GM18526 (cell line): ENCODE measurements around the gene DEDD.

ENCODE experiments used
- POLR2A ChIP-seq: IDR thresholded peaks from 3 replicates; pipeline ENCODE4 v1.6.1; 2011; ENCODE audit not compliant: insufficient read length; ENCODE audit errors: extremely low read depth

Gene DEDD

DNA sequence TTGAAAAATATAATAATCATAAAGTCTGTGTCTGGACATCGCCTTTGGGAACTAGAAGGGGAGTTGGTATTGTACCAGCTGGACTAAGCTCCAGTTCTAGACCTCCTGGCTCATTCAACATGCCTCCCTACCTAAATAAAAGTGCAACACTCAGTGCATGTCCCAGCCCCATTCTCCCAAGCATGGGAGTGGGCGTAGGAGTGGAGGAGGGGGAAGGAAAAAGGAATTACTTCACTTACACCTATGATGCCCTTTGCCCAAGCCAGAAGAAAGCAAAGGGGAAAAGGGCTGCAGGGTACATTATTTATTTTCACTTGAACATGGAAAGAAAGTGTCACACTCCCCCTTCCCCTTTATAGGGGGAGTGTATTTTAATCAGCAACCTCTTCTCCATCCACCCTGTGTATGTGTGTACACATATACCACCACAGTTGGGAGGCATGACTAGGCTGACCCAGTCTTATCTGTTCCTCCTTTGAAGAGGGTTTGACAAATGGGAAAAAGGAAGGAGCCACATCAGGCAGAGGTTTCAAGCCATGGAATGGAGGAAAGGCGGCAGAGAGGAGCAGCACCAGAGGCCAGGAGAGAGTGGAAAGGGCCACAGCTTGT, 11.3 kb downstream of the DEDD start:
- TF ChIP-seq POLR2A = no peak

DNA sequence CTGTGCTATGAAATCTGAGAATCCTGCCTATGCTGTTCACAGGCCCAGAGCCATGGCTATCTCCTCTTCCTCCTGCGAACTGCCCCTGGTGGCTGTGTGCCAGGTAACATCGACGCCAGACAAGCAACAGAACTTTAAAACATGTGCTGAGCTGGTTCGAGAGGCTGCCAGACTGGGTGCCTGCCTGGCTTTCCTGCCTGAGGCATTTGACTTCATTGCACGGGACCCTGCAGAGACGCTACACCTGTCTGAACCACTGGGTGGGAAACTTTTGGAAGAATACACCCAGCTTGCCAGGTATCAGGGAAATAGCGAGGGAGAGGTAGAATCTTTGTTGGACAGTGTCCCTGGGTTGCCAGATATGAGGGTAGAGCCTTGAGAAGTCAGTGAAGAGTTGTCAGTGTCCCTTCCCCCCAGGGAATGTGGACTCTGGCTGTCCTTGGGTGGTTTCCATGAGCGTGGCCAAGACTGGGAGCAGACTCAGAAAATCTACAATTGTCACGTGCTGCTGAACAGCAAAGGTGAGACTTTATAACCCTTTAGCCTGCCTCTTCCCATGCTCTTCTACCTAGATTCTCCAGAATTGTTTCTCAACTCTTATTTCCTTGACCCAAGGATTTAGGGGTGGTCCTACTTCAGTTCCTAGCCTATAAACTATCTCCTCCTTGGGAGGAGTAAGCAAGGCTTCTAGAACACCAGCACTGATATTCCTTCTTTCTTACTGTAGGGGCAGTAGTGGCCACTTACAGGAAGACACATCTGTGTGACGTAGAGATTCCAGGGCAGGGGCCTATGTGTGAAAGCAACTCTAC, 13.2 kb downstream of the DEDD start:
- TF ChIP-seq POLR2A = no peak

GRCh38 chr1:161117759-161118581, 14.5 kb downstream of the DEDD start, which contains the start of the genes NIT1 and PFDN2:
TSS of gene NIT1 (plus strand) at chr1:161118105. CDS start at chr1:161118177, 72 bp downstream.
TSS of gene PFDN2 (minus strand) at chr1:161118037. CDS start at chr1:161118026, 11 bp downstream.
- TF ChIP-seq POLR2A = peak; percentile 93

DNA sequence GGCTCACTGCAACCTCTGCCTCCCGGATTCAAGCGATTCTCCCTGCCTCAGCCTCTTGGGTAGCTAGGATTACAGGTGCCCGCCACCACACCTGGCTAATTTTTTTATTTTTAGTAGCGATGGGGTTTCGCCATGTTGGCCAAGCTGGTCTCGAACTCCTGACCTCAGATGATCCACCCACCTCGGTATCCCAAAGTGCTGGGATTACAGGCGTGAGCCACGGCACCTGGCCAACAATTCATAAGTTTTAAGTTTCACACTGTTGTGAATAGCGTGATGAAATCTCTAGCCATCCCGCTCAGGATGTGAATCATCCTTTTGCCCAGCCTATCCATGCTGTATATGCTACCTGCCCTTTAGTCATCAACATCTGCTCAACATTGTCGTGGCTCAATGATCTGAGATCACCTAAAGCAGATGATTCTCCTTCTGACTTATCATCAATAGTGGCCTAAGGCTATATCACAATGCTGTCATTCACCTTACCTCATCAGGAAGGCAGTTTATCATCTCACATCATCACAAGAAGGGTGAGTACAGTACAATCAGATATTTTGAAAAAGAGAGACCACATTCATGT, 17.2 kb downstream of the DEDD start:
- no peak for TF ChIP-seq POLR2A

GRCh38 chr1:161114556-161114955, 17.9 kb downstream of the DEDD start:
- no peak for TF ChIP-seq POLR2A

- no peak for TF ChIP-seq POLR2A
These were observed 18.6 kb downstream of the DEDD start for GRCh38 chr1:161113915-161114314.

- no peak for TF ChIP-seq POLR2A
These were observed 20.9 kb downstream of the DEDD start for GRCh38 chr1:161111527-161111926.

GRCh38 chr1:161111117-161111516, 21.4 kb downstream of the DEDD start:
- TF ChIP-seq POLR2A = no peak

- TF ChIP-seq POLR2A = no peak
These were observed 26.0 kb downstream of the DEDD start for GRCh38 chr1:161106431-161106830.

DNA sequence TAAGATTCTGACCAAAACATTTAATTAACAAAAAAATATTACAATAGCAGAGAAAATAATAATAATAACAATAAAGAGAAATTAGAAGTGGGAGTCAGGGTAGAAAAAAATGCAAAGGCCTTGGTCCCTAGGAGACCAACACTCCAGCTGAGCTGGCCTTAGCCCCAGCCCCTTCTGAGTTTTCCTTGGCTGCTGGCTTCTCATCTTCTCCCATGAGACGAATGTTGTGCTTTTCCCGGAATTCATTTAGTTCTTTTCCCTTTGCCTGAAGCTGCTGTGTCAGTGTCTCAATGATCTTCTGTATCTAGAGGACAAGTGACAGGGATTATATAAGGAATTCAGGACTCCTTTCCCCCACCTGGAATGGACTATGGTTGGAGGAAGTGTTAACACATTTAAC, 31.9 kb downstream of the DEDD start:
- TF ChIP-seq POLR2A = no peak

DNA sequence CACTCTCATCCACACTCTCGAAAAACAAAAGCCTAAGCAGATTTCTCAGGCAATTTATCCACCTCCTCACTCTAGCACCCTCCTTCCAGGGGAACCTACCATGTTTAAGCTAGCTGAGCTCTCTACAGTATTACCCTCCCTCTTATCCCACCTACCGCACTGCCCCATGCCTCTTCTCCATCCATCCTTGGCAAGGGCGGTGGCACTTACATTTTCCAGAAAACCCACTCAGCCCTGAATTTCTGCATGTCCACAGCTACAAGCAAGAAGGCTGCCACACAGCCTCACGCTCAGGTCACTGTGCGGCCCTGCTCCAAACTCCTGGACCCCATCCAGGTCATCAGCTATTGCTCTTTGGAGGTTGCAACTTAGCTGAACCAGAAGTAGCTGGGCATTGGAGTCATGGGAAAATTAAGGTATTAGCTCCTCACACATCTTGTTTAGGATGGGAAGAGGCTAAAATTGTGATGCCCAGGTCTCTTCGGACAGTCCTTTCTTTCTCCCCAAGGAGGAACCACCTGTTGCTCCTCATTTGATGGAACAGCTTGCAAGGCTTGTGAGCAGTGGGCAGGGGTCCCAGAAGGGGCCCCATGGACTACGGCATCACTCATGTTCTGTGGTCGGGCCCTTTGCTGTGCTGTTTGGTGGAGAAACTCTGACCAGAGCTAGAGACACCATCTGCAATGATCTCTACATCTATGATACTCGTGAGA, 33.2 kb downstream of the DEDD start:
- no peak for TF ChIP-seq POLR2A

DNA sequence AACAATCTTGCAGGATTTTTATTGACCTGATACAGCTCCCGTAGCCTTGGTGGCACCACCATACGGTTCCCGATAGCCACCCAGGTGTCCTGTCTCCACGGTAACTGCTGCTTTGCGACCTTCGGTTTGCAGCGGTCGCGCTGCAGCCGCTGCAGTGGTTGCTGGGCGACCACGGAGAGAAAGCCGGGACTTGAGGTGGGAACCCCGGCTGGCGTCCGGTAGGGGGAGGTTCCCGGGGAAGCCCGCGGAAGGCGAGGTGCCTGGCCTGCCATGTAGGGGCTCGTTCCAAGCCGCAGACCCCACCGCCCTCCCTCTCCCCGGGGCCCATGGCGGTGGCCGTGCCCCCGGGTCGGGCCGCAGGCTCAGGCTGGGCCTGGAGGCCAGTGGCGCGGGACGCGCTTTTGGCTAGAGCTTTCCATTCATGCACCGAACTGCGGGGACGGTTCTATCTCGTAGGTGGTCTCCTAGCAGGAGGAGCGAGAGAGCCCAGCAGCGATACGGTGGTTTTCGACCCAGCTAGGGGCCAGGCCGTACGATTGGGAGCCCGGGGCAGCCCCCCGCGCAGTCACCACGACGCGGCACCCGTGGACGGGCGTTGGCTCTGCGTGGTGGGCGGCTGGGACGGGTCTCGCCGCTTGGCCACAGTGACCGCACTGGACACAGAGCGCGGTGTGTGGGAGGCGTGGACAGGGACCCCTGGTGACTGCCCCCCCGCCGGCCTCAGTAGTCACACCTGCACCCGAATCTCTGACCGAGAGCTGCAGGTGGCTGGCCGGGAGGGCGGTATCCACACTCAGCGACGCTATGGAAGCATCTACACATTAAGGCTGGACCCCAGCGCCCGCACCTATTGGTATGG, 34.0 kb downstream of the DEDD start, which contains the start of gene KLHDC9:
Gene KLHDC9 (plus strand): TSS at position 152 of the 859 bp plus-strand sequence. CDS start 175 bp downstream, at position 327.
- no peak for TF ChIP-seq POLR2A

DNA sequence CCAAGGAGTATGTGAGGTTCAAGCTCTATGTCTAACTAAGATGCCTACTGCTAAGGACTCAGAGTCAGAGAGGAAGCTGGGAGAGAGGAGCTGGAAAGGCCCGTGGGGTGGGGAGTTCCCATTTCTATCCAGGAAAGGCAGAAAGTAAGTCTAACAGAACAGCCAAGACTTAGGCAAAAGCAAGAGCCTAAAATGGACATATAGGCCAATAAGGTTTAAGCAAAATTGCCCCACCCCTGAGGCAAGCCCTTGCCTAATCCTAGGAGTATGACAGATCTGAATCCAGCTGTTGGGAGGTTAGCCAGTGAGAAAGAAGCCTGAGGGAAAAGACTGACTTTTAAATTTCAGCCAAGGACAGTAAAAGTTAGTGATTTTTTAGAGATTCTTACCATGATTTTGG, 35.9 kb downstream of the DEDD start:
- no peak for TF ChIP-seq POLR2A

DNA sequence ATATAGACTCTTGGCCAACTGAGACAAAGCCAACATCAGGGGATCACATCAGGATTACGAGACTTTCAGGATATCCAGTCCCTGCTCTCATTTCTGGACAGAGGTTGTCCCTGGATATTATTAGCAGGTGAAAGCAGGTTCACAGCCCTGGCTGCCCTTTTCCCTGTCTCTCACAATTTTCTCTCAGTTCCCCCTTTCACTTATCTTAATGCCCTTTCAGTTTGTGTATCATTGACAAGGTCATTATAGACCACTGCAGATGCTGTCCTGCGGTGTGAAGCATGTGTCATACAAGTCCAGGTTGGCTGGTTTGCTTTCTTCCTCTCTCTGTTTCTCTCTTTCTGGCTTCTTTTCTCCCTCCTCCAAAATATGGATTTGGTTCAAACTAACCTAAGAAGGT, 36.5 kb downstream of the DEDD start:
- no peak for TF ChIP-seq POLR2A
